Mesodermal cell (in vitro differentiated cells): ENCODE data around the gene YTHDF1.

Source experiments
- H3K27ac ChIP-seq: 2 replicates; pipeline ENCODE4 v1.7.0; 2013; ENCODE audit warnings: mild to moderate bottlenecking, low read depth, low read length, moderate library complexity; ENCODE audit not compliant: severe bottlenecking
- H3K36me3 ChIP-seq: 2 replicates; pipeline ENCODE4 v1.7.1; 2013; ENCODE audit warnings: mild to moderate bottlenecking, low read length, moderate library complexity; ENCODE audit not compliant: control insufficient read depth, insufficient read depth
- H3K4me1 ChIP-seq: one replicate; pipeline ENCODE4 v1.7.1; 2013; ENCODE audit warnings: mild to moderate bottlenecking, low read length; ENCODE audit not compliant: insufficient read depth, control insufficient read depth, poor library complexity, severe bottlenecking
- H3K4me3 ChIP-seq: 2 replicates; pipeline ENCODE4 v1.7.0; 2013; ENCODE audit warnings: low read length, control low read depth, mild to moderate bottlenecking; ENCODE audit not compliant: insufficient read depth, poor library complexity, severe bottlenecking; ENCODE audit errors: extremely low read depth
- H3K9me3 ChIP-seq: 2 replicates; pipeline ENCODE4 v1.7.1; 2013; ENCODE audit warnings: mild to moderate bottlenecking, low read length, moderate library complexity; ENCODE audit not compliant: control insufficient read depth
- WGBS, 2 experiments: methylation state at CpG; one replicate each; pipeline ENCODE4 v1.1.5; 2013; ENCODE audit warnings: missing lambda C conversion rate in 2 of 2; ENCODE audit not compliant: insufficient coverage in 2 of 2; 5-methylcytosine and 5-hydroxymethylcytosine counted together

Gene YTHDF1

DNA sequence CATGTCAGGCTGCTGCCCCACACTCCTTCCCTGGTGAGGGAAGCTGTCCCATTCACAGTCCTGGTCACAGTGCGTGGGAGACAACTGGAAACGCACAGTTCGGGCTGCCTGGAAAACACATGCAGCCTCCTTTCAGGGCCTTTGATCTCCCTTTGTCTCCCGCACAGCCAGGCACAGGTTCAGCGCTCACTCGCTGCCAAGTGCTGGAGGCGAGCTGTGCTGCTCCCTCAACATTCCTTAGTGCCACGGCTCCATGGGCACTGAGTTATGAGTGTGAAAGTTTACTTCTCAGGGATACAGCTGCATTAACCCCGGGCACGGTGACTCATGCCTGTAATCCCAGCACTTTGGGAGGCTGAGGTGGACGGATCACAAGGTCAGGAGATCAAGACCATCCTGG is 9.1 kb downstream of the YTHDF1 start:
- no peak overlapping the region for H3K4me3 ChIP-seq
- H3K36me3 ChIP-seq: peaks cover 99% of the 10 kb centered on the region
- WGBS, 2 experiments: 94 to 95% methylated on average over 10 to 11 of the region's 11 CpGs
- no peak overlapping the region for H3K27ac ChIP-seq
- no peaks in the 10 kb centered on the region for H3K9me3 ChIP-seq
- H3K4me1 ChIP-seq: no peaks in the 10 kb centered on the region

DNA sequence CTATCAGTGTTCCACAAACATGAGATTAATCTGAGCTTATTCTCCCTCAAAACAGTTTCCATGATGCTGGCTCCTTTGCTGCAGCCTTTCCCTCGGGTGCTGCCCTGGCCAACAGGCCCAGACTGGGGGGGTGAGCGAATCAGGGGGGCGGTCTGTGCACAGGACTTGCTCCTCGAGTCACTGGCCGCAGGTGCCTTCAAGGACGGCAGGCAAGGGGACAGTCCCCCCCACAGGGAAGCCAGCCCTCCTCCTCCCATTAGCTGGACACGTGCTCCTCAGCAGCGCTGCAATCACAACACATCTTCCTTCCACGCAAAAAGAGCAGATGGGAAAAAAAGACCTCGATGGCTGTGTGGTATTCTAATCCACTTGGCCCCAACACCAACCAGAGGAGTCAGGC is 10.0 kb downstream of the YTHDF1 start:
- no peak overlapping the region for H3K4me3 ChIP-seq
- H3K9me3 ChIP-seq: no peaks in the 10 kb centered on the region
- peaks cover 99% of the 10 kb centered on the region for H3K36me3 ChIP-seq
- 93% methylated on average over 6 to 8 of the region's 10 CpGs for WGBS, 2 experiments
- H3K27ac ChIP-seq: no peak overlapping the region
- no peaks in the 10 kb centered on the region for H3K4me1 ChIP-seq

GRCh38 chr20:63204362-63204761 is 11.6 kb downstream of the YTHDF1 start:
- Histone ChIP-seq H3K4me3 (no peak overlapping the region), H3K27ac (no peak overlapping the region), H3K9me3 (no peaks in the 10 kb centered on the region), H3K4me1 (no peaks in the 10 kb centered on the region), H3K36me3 (peaks cover 99% of the 10 kb centered on the region)
- WGBS, 2 experiments: 96 to 100% methylated on average over 5 of the region's 5 CpGs

- Histone ChIP-seq H3K36me3 (peaks cover 99% of the 10 kb centered on the region), H3K4me3 (no peak overlapping the region), H3K9me3 (no peaks in the 10 kb centered on the region), H3K4me1 (no peaks in the 10 kb centered on the region), H3K27ac (no peak overlapping the region)
- WGBS, 2 experiments: 97 to 98% methylated on average over 26 to 29 of the region's 29 CpGs
Measured at GRCh38 chr20:63202811-63203526, 13.0 kb downstream of the YTHDF1 start.

DNA sequence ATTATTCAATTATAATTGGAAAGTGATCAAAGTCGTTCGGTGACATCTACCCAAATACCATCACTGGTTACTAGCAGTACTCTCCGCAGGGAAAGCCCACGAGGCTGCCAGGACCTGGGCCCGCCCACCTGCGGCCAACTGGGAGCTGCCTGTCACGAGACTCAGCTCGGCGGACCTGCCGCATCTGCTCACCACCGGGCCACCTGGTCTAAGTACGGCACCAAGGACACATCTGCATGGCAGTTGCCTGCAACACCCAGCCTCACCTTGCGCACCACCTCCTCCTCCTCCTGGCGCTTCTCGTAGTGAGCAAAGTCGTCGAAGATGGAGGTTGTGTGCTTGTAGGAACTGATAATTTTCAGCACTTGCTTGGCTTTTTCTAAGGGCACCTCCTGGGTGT is 13.9 kb downstream of the YTHDF1 start:
- H3K27ac ChIP-seq: no peak overlapping the region
- no peaks in the 10 kb centered on the region for H3K9me3 ChIP-seq
- H3K36me3 ChIP-seq: peaks cover 95% of the 10 kb centered on the region
- 94 to 96% methylated on average over 11 to 12 of the region's 17 CpGs for WGBS, 2 experiments
- H3K4me3 ChIP-seq: no peak overlapping the region
- H3K4me1 ChIP-seq: no peaks in the 10 kb centered on the region

- no peaks in the 10 kb centered on the region for H3K9me3 ChIP-seq
- WGBS, 2 experiments: 89 to 96% methylated on average over 6 of the region's 7 CpGs
- H3K36me3 ChIP-seq: peaks cover 82% of the 10 kb centered on the region
- no peak overlapping the region for H3K27ac ChIP-seq
- no peaks in the 10 kb centered on the region for H3K4me1 ChIP-seq
- no peak overlapping the region for H3K4me3 ChIP-seq
Measured at GRCh38 chr20:63198606-63199005, 17.3 kb downstream of the YTHDF1 start.

DNA sequence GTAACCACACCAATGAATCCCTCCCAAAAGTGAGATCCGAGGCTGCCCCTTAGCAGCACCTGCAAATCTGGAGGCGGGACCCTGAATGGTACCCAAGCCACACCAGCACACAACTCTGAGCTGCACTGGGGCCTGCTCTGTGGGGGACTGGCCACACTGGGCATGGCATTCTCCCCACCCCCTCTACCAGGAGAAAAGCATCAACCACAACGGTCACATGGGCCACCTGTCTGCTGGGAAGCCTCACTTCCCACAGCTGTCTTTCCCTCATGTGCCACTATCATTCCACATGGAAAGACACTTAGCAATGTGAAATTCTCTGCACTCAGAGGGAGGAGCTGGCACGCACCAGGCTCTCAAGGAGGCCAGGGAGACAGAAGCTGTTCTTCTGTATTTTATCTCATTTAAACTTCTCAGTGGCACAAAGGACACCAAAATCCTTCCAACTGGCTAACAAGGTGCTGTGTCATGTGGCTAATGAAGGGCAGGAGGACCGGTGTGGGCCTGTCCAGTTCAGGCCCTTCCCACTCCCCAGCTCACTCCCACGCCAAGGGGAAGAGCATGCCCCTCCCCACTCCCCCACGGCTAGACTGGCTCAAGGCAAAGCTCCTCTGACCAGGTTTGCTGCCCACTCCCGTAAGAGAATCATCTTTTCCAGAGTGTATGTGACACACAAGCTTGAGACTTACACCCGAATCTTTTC is 19.0 kb downstream of the YTHDF1 start:
- no peaks in the 10 kb centered on the region for H3K9me3 ChIP-seq
- 85 to 87% methylated on average over 8 of the region's 9 CpGs for WGBS, 2 experiments
- no peaks in the 10 kb centered on the region for H3K4me1 ChIP-seq
- H3K36me3 ChIP-seq: peaks cover 65% of the 10 kb centered on the region
- no peak overlapping the region for H3K27ac ChIP-seq
- no peak overlapping the region for H3K4me3 ChIP-seq

- Histone ChIP-seq H3K4me1 (no peaks in the 10 kb centered on the region), H3K36me3 (peaks cover 44% of the 10 kb centered on the region), H3K4me3 (no peak overlapping the region), H3K9me3 (no peaks in the 10 kb centered on the region), H3K27ac (no peak overlapping the region)
- 98 to 100% methylated on average over 2 to 4 of the region's 4 CpGs for WGBS, 2 experiments
Measured at GRCh38 chr20:63194797-63195173, 21.1 kb downstream of the YTHDF1 start.

DNA sequence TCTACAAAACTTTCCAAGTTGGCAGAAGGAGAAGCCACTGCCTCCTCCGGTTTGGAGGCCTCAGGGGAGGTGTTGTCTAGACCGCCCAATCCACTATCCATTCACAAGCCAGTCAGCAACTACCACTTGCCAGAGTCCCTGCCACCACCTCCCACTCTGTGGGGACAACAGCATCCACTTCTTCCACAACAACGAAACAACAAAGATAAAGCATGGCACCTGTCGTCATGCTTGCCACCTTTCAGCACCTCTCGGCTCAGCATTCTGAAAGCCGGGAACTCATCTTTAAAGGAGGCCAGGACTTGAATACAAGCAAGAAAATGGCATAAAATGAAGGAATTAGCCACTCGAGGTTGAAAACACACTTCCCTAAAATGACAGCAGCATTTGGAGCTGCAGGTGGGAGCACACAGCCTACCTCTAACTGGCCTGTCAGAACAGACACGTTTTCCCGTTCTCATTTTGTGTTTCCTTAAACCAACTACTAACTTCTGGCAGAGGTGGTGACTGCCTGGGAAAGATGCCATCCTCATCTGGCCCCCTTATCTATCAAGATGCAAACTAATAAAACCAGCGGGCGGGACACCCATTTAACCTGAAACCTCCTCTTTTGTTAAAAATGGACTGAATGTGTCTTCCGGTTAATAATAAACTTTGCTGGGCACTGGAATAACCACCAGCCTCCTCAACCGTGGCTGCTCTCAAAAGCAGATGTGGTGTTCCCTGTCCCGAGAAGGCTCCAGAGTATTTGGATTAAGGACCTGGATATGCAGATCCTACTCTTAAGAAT is 21.7 kb downstream of the YTHDF1 start:
- Histone ChIP-seq H3K27ac (no peak overlapping the region), H3K4me1 (no peaks in the 10 kb centered on the region), H3K36me3 (peaks cover 38% of the 10 kb centered on the region), H3K4me3 (no peak overlapping the region), H3K9me3 (no peaks in the 10 kb centered on the region)
- 86 to 91% methylated on average over 8 to 12 of the region's 14 CpGs for WGBS, 2 experiments

GRCh38 chr20:63192721-63193120 is 23.2 kb downstream of the YTHDF1 start:
- Histone ChIP-seq H3K4me3 (no peak overlapping the region), H3K36me3 (peaks cover 26% of the 10 kb centered on the region), H3K4me1 (no peaks in the 10 kb centered on the region), H3K27ac (no peak overlapping the region), H3K9me3 (no peaks in the 10 kb centered on the region)
- 91 to 95% methylated on average over 14 to 21 of the region's 21 CpGs for WGBS, 2 experiments
